Mesenchymal stem cell (in vitro differentiated cells and primary cell): Measurements from ENCODE around the gene SUGCT.

Experiments used
- DNase-seq: peaks from one replicate; pipeline ENCODE4 v3.0.0-alpha.2; 2013
- H2AFZ ChIP-seq: one replicate; pipeline ENCODE4 v1.6.1; 2013; ENCODE audit warnings: low read depth, mild to moderate bottlenecking, control low read depth, inconsistent platforms, low read length, moderate library complexity
- H2AK5ac ChIP-seq: 2 replicates; pipeline ENCODE4 v1.6.1; 2013; ENCODE audit warnings: low read length, moderate library complexity, mild to moderate bottlenecking, inconsistent platforms; ENCODE audit not compliant: severe bottlenecking
- H2BK120ac ChIP-seq: one replicate; pipeline ENCODE4 v1.6.1; 2013; ENCODE audit warnings: low read depth, mild to moderate bottlenecking, inconsistent platforms, low read length, moderate library complexity
- H2BK12ac ChIP-seq, 2 experiments: one replicate each; pipeline ENCODE4 v1.6.1; 2013; ENCODE audit warnings: inconsistent platforms in 2 of 2, low read length in 2 of 2, mild to moderate bottlenecking in 2 of 2, moderate library complexity in 2 of 2, control low read depth in 1 of 2
- H2BK15ac ChIP-seq: one replicate; pipeline ENCODE4 v1.6.1; 2013; ENCODE audit warnings: mild to moderate bottlenecking, low read depth, inconsistent platforms; ENCODE audit not compliant: poor library complexity, severe bottlenecking
- H2BK5ac ChIP-seq: 2 replicates; pipeline ENCODE4 v1.6.1; 2013; ENCODE audit warnings: low read depth, mild to moderate bottlenecking, low read length, control low read depth, inconsistent platforms; ENCODE audit not compliant: poor library complexity, severe bottlenecking
- H3K14ac ChIP-seq, 2 experiments: one replicate each; pipeline ENCODE4 v1.6.1; 2013; ENCODE audit warnings: inconsistent platforms in 2 of 2, low read length in 2 of 2, control low read depth in 1 of 2, mild to moderate bottlenecking in 1 of 2, moderate library complexity in 1 of 2
- H3K18ac ChIP-seq, 2 experiments: one replicate each; pipeline ENCODE4 v1.6.1; 2013; ENCODE audit warnings: inconsistent platforms in 2 of 2, low read length in 2 of 2, control low read depth in 1 of 2, low read depth in 1 of 2, mild to moderate bottlenecking in 1 of 2
- H3K23ac ChIP-seq, 2 experiments: one replicate each; pipeline ENCODE4 v1.6.1; 2013; ENCODE audit warnings: inconsistent platforms in 2 of 2, low read length in 2 of 2, mild to moderate bottlenecking in 2 of 2, moderate library complexity in 2 of 2, control low read depth in 1 of 2
- H3K27ac ChIP-seq: 2 replicates; pipeline ENCODE4 v1.5.1; 2013; ENCODE audit warnings: mild to moderate bottlenecking, moderate library complexity, low read length, control low read depth, inconsistent platforms; ENCODE audit not compliant: poor library complexity, severe bottlenecking
- H3K27me3 ChIP-seq, 2 experiments: 2 replicates each; pipeline versions ENCODE4 v1.6.1 to v1.7.0; 2013; ENCODE audit warnings: low read length in 2 of 2, mild to moderate bottlenecking in 2 of 2, moderate library complexity in 2 of 2, control low read depth in 1 of 2, inconsistent platforms in 1 of 2; ENCODE audit not compliant: control insufficient read depth in 1 of 2, insufficient read depth in 1 of 2
- H3K36me3 ChIP-seq, 2 experiments: 2 replicates each; pipeline versions ENCODE4 v1.6.1 to v1.7.0; 2013; ENCODE audit warnings: low read length in 2 of 2, control low read depth in 1 of 2, inconsistent platforms in 1 of 2, low read depth in 1 of 2, mild to moderate bottlenecking in 1 of 2; ENCODE audit not compliant: insufficient read depth in 2 of 2, control insufficient read depth in 1 of 2
- H3K4ac ChIP-seq, 2 experiments: one replicate each; pipeline ENCODE4 v1.6.1; 2013; ENCODE audit warnings: inconsistent platforms in 2 of 2, low read length in 2 of 2, mild to moderate bottlenecking in 2 of 2, moderate library complexity in 2 of 2, control low read depth in 1 of 2, low read depth in 1 of 2
- H3K4me1 ChIP-seq: 2 replicates; pipeline ENCODE4 v1.6.1; 2013; ENCODE audit warnings: low read depth, low read length, control low read depth; ENCODE audit not compliant: control insufficient read depth, insufficient read depth
- H3K4me2 ChIP-seq: 2 replicates; pipeline ENCODE4 v1.6.1; 2013; ENCODE audit warnings: low read length, mild to moderate bottlenecking, inconsistent platforms; ENCODE audit not compliant: poor library complexity, severe bottlenecking
- H3K4me3 ChIP-seq, 2 experiments: 2 replicates each; pipeline versions ENCODE4 v1.5.1 to v1.7.0; 2013; ENCODE audit warnings: low read length in 2 of 2, mild to moderate bottlenecking in 2 of 2, control low read depth in 1 of 2, low read depth in 1 of 2; ENCODE audit not compliant: insufficient read depth in 1 of 2
- H3K79me1 ChIP-seq: replicated peaks from 2 replicates; pipeline ENCODE4 v1.6.1; 2013; ENCODE audit warnings: mild to moderate bottlenecking, control low read depth, low read length, inconsistent platforms; ENCODE audit not compliant: poor library complexity, severe bottlenecking
- H3K9ac ChIP-seq: 2 replicates; pipeline ENCODE4 v1.7.0; 2013; ENCODE audit warnings: mild to moderate bottlenecking, low read length, moderate library complexity
- H3K9me3 ChIP-seq: 2 replicates; pipeline ENCODE4 v1.7.0; 2013; ENCODE audit warnings: mild to moderate bottlenecking, low read length; ENCODE audit not compliant: control insufficient read depth
- H4K8ac ChIP-seq: one replicate; pipeline ENCODE4 v1.6.1; 2013; ENCODE audit warnings: inconsistent platforms, mild to moderate bottlenecking, low read length, moderate library complexity
- H4K91ac ChIP-seq: one replicate; pipeline ENCODE4 v1.6.1; 2013; ENCODE audit warnings: mild to moderate bottlenecking, low read length, inconsistent platforms
- WGBS: methylation state at CpG from one replicate; pipeline ENCODE4 v1.1.7; 2013; ENCODE audit warnings: mixed read lengths; 5-methylcytosine and 5-hydroxymethylcytosine counted together

SUGCT gene

GRCh38 chr7:40887099-40887498 lies 752.3 kb downstream of the SUGCT start:
- no peaks in the 10 kb centered on the region for H3K4me1 ChIP-seq
- H2BK12ac ChIP-seq: no peak overlapping the region
- H3K79me1 ChIP-seq: no peaks in the 10 kb centered on the region
- no peak overlapping the region for H2AFZ ChIP-seq
- no peak overlapping the region for H3K4me3 ChIP-seq
- peak overlapping the region; percentile 86 for H2AK5ac ChIP-seq
- no peak overlapping the region for H3K9ac ChIP-seq
- no peak overlapping the region for H4K91ac ChIP-seq
- DNase-seq: no peak
- no peak overlapping the region for H3K23ac ChIP-seq
- no peak overlapping the region for H3K4ac ChIP-seq
- H3K14ac ChIP-seq: no peak overlapping the region
- peaks cover 13% of the 10 kb centered on the region for H3K9me3 ChIP-seq
- H2BK5ac ChIP-seq: no peak overlapping the region
- H2BK15ac ChIP-seq: no peak overlapping the region
- no peaks in the 10 kb centered on the region for H3K27me3 ChIP-seq
- H3K4me2 ChIP-seq: no peak overlapping the region
- H3K18ac ChIP-seq: no peak overlapping the region
- no peaks in the 10 kb centered on the region for H3K36me3 ChIP-seq
- H3K27ac ChIP-seq: no peak overlapping the region
- no peak overlapping the region for H2BK120ac ChIP-seq
- H4K8ac ChIP-seq: no peak overlapping the region

- no peak overlapping the region for H3K14ac ChIP-seq
- no peak overlapping the region for H2AFZ ChIP-seq
- no peak overlapping the region for H3K4ac ChIP-seq
- H3K23ac ChIP-seq: no peak overlapping the region
- no peak overlapping the region for H3K27ac ChIP-seq
- H3K9me3 ChIP-seq: peaks cover 19% of the 10 kb centered on the region
- no peak overlapping the region for H2BK15ac ChIP-seq
- H2BK5ac ChIP-seq: no peak overlapping the region
- H2BK120ac ChIP-seq: no peak overlapping the region
- WGBS: 91% methylated on average over 1 of the region's 1 CpG
- H3K18ac ChIP-seq: no peak overlapping the region
- no peak overlapping the region for H2BK12ac ChIP-seq
- no peaks in the 10 kb centered on the region for H3K36me3 ChIP-seq
- H3K27me3 ChIP-seq: no peaks in the 10 kb centered on the region
- H4K91ac ChIP-seq: no peak overlapping the region
- H3K4me1 ChIP-seq: no peaks in the 10 kb centered on the region
- H3K79me1 ChIP-seq: no peaks in the 10 kb centered on the region
- H3K9ac ChIP-seq: no peak overlapping the region
- H3K4me2 ChIP-seq: no peak overlapping the region
- H2AK5ac ChIP-seq: peak overlapping the region; percentile 43
- no peak overlapping the region for H4K8ac ChIP-seq
- no peak overlapping the region for H3K4me3 ChIP-seq
- DNase-seq: no peak
These were observed 753.7 kb downstream of the SUGCT start for GRCh38 chr7:40888499-40888898.

GRCh38 chr7:40889099-40889498 lies 754.3 kb downstream of the SUGCT start:
- WGBS: 77% methylated on average over 4 of the region's 4 CpGs
- DNase-seq: no peak
- no peaks in the 10 kb centered on the region for H3K79me1 ChIP-seq
- H4K8ac ChIP-seq: no peak overlapping the region
- no peak overlapping the region for H2BK5ac ChIP-seq
- H2BK15ac ChIP-seq: no peak overlapping the region
- H2AFZ ChIP-seq: no peak overlapping the region
- no peak overlapping the region for H3K27ac ChIP-seq
- H3K18ac ChIP-seq: no peak overlapping the region
- no peak overlapping the region for H3K4me2 ChIP-seq
- H3K4me3 ChIP-seq: no peak overlapping the region
- H4K91ac ChIP-seq: no peak overlapping the region
- H3K4ac ChIP-seq: no peak overlapping the region
- H2AK5ac ChIP-seq: peak overlapping the region; percentile 69
- H2BK120ac ChIP-seq: no peak overlapping the region
- peaks cover 19% of the 10 kb centered on the region for H3K9me3 ChIP-seq
- no peaks in the 10 kb centered on the region for H3K27me3 ChIP-seq
- no peak overlapping the region for H3K9ac ChIP-seq
- H3K36me3 ChIP-seq: no peaks in the 10 kb centered on the region
- H3K14ac ChIP-seq: no peak overlapping the region
- H3K23ac ChIP-seq: no peak overlapping the region
- H2BK12ac ChIP-seq: no peak overlapping the region
- H3K4me1 ChIP-seq: no peaks in the 10 kb centered on the region

GRCh38 chr7:40889539-40889938 lies 754.7 kb downstream of the SUGCT start:
- Histone ChIP-seq H4K8ac (no peak overlapping the region), H3K9me3 (peaks cover 19% of the 10 kb centered on the region), H3K9ac (no peak overlapping the region), H3K18ac (no peak overlapping the region), H2BK15ac (no peak overlapping the region), H3K23ac (no peak overlapping the region), H3K4me1 (no peaks in the 10 kb centered on the region), H3K4me2 (no peak overlapping the region), H3K27ac (no peak overlapping the region), H3K14ac (no peak overlapping the region), H3K79me1 (no peaks in the 10 kb centered on the region), H2BK5ac (no peak overlapping the region), H3K4ac (no peak overlapping the region), H2BK12ac (no peak overlapping the region), H3K4me3 (no peak overlapping the region), H3K27me3 (no peaks in the 10 kb centered on the region), H2AK5ac (peak overlapping the region; percentile 69), H4K91ac (no peak overlapping the region), H3K36me3 (no peaks in the 10 kb centered on the region), H2BK120ac (no peak overlapping the region), H2AFZ (no peak overlapping the region)
- DNase-seq: no peak
- 78% methylated on average over 2 of the region's 2 CpGs for WGBS
